Medulla oblongata (tissue), 1 donor: ENCODE results near the gene YARS1.

ENCODE experiments used
- DNase-seq: peaks from one replicate; pipeline ENCODE4 v3.0.0-alpha.2; 2015; ENCODE audit errors: extremely low spot score

The YARS1 gene

GRCh38 chr1:32780628-32781234, 36.4 kb downstream of the YARS1 start:
- DNase-seq, result no peak

- no peak for DNase-seq
Observed at GRCh38 chr1:32780005-32780404, 37.2 kb downstream of the YARS1 start.

- no peak for DNase-seq
Observed at GRCh38 chr1:32779242-32779641, 37.9 kb downstream of the YARS1 start.

GRCh38 chr1:32775640-32776337, 41.4 kb downstream of the YARS1 start:
- DNase-seq, result no peak

GRCh38 chr1:32774950-32775634, 42.1 kb downstream of the YARS1 start:
- DNase-seq, result no peak

GRCh38 chr1:32774464-32774808, 42.7 kb downstream of the YARS1 start:
- DNase-seq, result no peak

GRCh38 chr1:32773764-32774463, 43.2 kb downstream of the YARS1 start:
- DNase-seq, result no peak

- peak; percentile 74 for DNase-seq
Observed at GRCh38 chr1:32773018-32773763, 44.0 kb downstream of the YARS1 start.

- no peak for DNase-seq
Observed at GRCh38 chr1:32772281-32773017, 44.7 kb downstream of the YARS1 start.

GRCh38 chr1:32771561-32772280, 45.4 kb downstream of the YARS1 start:
- DNase-seq, result no peak

- DNase-seq, result no peak
Observed at GRCh38 chr1:32770741-32771548, 46.2 kb downstream of the YARS1 start.

GRCh38 chr1:32770221-32770731, 46.9 kb downstream of the YARS1 start:
- no peak for DNase-seq

- DNase-seq, result no peak
Observed at GRCh38 chr1:32769524-32770220, 47.5 kb downstream of the YARS1 start.

- no peak for DNase-seq
Observed at GRCh38 chr1:32768110-32768850, 48.9 kb downstream of the YARS1 start.

GRCh38 chr1:32767641-32768040, 49.5 kb downstream of the YARS1 start:
- no peak for DNase-seq

- DNase-seq, result no peak
Observed at GRCh38 chr1:32767156-32767555, 50.0 kb downstream of the YARS1 start.

GRCh38 chr1:32766328-32766972, 50.7 kb downstream of the YARS1 start:
- no peak for DNase-seq
